Stomach (tissue), 4 donors: ENCODE data around the gene C20orf204.

Source experiments
- POLR2A ChIP-seq, 4 donors: fragments of 450-650 bp; IDR thresholded peaks; one replicate each; pipeline ENCODE4 v1.6.1; 2016; ENCODE audit warnings: antibody characterized with exemption in 4 of 4, control low read depth in 2 of 4, mild to moderate bottlenecking in 1 of 4, moderate library complexity in 1 of 4
- TF ChIP-seq, protein P1 (sequence below), 7 experiments: fragments of 450-650 bp in 4 of 7; fragments of 200-600 bp in 3 of 7; sonication (generic) in 3 of 7; IDR thresholded peaks; one replicate each; pipeline ENCODE4 v1.5.1; 2016 to 2019; ENCODE audit warnings: antibody characterized with exemption in 7 of 7, control low read depth in 2 of 7, mild to moderate bottlenecking in 1 of 7

DNA sequence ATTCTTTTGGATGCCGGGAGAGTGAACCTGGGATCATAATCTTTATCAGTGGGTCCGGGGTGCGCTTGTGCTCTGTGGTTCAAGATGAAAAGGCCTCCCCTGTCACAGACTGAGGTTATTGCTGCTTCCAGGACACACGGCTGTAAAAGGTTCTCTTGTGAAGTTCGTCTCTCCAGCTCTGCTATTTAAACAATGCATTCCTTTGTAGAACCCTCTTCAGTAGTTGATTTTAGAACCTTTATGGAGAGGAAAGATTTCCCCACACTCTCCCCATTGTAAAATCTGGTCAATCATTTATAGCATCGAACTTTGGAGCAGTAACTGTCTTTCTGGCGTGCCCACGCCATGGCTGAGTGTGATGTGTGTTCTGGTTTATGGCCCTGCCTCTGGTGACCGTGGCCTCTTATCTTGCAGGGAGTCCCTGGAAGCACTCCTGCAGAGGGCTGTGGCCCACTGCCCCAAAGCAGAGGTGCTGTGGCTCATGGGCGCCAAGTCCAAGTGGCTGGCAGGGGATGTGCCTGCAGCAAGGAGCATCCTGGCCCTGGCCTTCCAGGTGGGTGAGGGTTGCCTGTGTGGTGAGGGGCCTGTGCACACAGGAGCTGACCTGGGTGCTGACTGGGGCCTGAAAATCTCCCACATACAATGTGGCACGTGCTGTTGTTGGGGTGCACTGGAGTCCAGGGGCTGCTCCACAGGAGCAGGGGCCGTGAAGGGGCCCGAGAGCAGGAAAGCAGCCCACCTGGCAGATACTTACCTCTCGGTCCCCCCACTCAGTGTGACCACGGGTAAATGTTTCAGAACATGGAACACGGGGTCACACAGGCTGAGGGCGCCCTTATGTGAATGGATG, 11.6 kb upstream of the C20orf204 start:
- TF ChIP-seq, protein P1, sequence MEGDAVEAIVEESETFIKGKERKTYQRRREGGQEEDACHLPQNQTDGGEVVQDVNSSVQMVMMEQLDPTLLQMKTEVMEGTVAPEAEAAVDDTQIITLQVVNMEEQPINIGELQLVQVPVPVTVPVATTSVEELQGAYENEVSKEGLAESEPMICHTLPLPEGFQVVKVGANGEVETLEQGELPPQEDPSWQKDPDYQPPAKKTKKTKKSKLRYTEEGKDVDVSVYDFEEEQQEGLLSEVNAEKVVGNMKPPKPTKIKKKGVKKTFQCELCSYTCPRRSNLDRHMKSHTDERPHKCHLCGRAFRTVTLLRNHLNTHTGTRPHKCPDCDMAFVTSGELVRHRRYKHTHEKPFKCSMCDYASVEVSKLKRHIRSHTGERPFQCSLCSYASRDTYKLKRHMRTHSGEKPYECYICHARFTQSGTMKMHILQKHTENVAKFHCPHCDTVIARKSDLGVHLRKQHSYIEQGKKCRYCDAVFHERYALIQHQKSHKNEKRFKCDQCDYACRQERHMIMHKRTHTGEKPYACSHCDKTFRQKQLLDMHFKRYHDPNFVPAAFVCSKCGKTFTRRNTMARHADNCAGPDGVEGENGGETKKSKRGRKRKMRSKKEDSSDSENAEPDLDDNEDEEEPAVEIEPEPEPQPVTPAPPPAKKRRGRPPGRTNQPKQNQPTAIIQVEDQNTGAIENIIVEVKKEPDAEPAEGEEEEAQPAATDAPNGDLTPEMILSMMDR (IDR thresholded peaks at IDR 0.05), result no peak
- TF ChIP-seq POLR2A (IDR thresholded peaks at IDR 0.05), result no peak
